Glomerular visceral epithelial cell (primary cell): ENCODE results near the gene OR8H2.
"Not testable (repeated sequence)": the region's sequence is repeated elsewhere in the genome, so short reads cannot be mapped to it uniquely, and the experiment has no call there.

Source experiments
- DNase-seq: peaks from one replicate; pipeline ENCODE4 v3.0.0-alpha.2; 2016; ENCODE audit errors: extremely low spot score

Gene OR8H2

GRCh38 chr11:56103210-56103737 is at the start of gene OR8H2:
Gene OR8H2, plus strand, starts transcription at chr11:56103687. Its CDS starts 1,356 bp downstream, at chr11:56105043.
- no peak for DNase-seq

GRCh38 chr11:56056366-56056765 is 47.1 kb upstream of the OR8H2 start:
- DNase-seq: not testable (repeated sequence)

GRCh38 chr11:56057661-56058237 is 45.7 kb upstream of the OR8H2 start:
- DNase-seq: not testable (repeated sequence)

- not testable (repeated sequence) for DNase-seq
Observed at GRCh38 chr11:56058260-56058780, 45.2 kb upstream of the OR8H2 start.

- no peak for DNase-seq
Observed at GRCh38 chr11:56066980-56067379, 36.5 kb upstream of the OR8H2 start.

GRCh38 chr11:56089697-56090096 is 13.8 kb upstream of the OR8H2 start:
- no peak for DNase-seq

- DNase-seq: no peak
Observed at GRCh38 chr11:56093008-56093407, 10.5 kb upstream of the OR8H2 start, which contains the start of gene OR8I2. Gene OR8I2, plus strand, starts transcription at chr11:56093308. Its CDS starts 0 bp downstream, at chr11:56093308.

GRCh38 chr11:56122073-56122472 is 18.6 kb downstream of the OR8H2 start, which contains the start of gene OR8H3:
Gene OR8H3, plus strand, starts transcription at chr11:56122373. Its CDS starts 0 bp downstream, at chr11:56122373.
- no peak for DNase-seq

- no peak for DNase-seq
Observed at GRCh38 chr11:56140151-56140661, 36.7 kb downstream of the OR8H2 start, which contains the start of gene OR8J3. Gene OR8J3, minus strand, starts transcription at chr11:56140201. Its CDS starts 2,483 bp downstream, at chr11:56137718.

GRCh38 chr11:56143681-56144080 is 40.2 kb downstream of the OR8H2 start:
- DNase-seq: not testable (repeated sequence)

GRCh38 chr11:56151376-56151775 is 47.9 kb downstream of the OR8H2 start:
- DNase-seq: no peak

GRCh38 chr11:56152333-56152732 is 48.8 kb downstream of the OR8H2 start:
- DNase-seq: no peak
